Subcutaneous adipose tissue (tissue), 4 donors: Measurements from ENCODE around the gene NCK1. TPM values are rescaled to one million over a fixed set of nuclear protein-coding genes. Genes with fewer than 3 reads are reported as not detected.

Source experiments
- total RNA-seq, 4 donors: library from RNA; depleted of rRNA; stranded (reverse); fragments of >200 nt; gene quantifications; one replicate each; pipeline ENCODE4 v1.1.0, GENCODE V29; 2016
- TF ChIP-seq, protein P1 (sequence below): fragments of 450-650 bp; IDR thresholded peaks from one replicate; pipeline ENCODE4 v1.5.1; 2016; ENCODE audit warnings: low read depth, mild to moderate bottlenecking, control low read depth, antibody characterized with exemption, moderate library complexity

NCK1 gene
- total RNA-seq, 4 donors from 2014 or later = 62.2 to 97.5 (median 83.9) TPM

DNA sequence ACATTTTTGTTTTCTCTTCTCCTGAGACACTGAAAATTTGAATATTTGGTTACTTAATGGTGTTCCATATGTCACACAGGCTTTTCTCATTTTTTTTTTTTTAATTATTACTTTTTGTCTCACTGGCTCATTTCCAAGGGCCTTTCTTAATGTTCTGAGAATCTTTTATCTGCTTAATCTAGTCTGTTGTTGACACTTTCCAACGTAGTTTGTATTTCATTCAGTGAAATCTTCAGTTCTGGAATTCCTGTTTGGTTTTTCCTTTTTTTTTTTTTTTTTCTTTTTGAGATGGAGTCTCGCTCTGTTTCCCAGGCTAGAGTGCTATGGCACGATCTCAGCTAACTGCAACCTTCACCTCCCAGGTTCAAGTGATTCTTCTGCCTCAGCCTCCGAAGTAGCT lies 42.7 kb downstream of the NCK1 start:
- TF ChIP-seq, protein P1, sequence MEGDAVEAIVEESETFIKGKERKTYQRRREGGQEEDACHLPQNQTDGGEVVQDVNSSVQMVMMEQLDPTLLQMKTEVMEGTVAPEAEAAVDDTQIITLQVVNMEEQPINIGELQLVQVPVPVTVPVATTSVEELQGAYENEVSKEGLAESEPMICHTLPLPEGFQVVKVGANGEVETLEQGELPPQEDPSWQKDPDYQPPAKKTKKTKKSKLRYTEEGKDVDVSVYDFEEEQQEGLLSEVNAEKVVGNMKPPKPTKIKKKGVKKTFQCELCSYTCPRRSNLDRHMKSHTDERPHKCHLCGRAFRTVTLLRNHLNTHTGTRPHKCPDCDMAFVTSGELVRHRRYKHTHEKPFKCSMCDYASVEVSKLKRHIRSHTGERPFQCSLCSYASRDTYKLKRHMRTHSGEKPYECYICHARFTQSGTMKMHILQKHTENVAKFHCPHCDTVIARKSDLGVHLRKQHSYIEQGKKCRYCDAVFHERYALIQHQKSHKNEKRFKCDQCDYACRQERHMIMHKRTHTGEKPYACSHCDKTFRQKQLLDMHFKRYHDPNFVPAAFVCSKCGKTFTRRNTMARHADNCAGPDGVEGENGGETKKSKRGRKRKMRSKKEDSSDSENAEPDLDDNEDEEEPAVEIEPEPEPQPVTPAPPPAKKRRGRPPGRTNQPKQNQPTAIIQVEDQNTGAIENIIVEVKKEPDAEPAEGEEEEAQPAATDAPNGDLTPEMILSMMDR = no peak

DNA sequence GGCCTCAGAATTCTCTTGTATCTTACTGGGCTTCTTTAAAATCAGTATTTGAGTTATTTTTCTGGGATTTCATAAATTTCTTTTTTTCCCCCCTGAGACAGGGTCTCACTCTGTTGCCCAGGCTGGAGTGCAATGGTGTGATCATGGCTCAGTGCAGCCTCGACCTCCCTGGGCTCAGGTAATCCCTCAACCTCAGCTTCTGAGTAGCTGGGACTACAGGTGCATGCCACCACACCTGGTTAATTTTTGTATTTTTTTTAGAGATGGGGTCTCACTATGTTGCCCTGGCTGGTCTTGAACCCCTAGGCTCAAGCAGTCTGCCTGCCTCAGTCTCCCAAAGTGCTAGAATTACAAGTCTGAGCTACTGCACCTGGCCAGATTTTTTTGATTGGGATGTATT lies 43.5 kb downstream of the NCK1 start:
- TF ChIP-seq, protein P1 = no peak

DNA sequence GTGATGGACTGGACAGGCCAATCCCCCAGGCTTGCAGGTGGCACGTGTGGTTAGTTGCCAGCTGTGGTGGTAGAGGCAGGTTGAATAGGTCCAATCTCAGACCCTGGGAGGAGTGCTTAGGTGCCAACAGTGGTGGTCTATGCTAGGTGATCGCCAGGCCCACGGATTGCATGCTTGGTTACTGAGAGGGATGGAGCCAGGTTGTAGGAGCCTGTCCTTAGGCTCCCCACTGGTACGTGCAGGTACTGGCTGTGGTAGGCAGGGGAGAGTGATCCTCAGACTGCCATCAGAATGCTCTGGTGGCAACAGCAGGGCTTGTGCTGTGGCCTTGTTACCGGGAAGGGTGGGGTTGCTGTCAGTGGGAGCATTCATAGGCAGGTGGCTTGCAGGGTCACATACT lies 44.7 kb downstream of the NCK1 start:
- TF ChIP-seq, protein P1 = no peak

DNA sequence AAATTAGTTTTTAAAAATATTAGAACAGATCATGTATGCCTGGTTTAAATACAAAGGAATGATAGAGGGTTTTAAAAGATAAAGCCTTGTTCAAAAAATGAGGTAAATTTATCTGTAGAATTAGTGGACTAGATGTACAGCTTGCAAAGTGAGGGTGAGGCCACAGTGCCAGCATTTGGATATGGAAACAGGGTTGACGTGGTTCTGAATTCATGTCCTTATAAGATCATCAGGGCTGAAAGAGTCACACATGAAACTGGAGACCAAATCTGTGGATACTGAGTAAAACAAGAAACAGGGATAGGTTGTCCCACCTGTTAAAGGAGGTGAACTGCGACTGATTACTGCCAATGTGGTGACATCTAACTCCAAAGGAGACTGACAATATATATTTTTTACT lies 46.3 kb downstream of the NCK1 start:
- TF ChIP-seq, protein P1 = no peak

DNA sequence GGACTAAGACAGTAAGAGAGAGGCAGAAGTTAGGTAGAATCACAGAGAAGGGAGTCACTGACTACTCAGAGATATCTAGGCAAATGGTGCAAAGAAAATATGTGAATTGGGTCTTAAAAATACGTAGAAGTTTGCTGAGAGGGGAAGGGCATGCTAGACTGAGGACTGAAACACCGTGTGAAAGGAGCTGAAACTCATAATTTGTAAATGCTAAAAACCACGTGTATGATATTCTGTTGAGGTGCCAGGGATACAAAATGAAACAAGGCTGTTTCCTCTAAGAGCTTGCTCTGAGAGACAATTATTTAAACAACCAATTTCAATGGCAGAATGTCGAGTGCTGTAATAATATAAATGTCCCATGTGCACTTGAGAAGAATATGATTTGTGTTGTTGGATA lies 47.2 kb downstream of the NCK1 start:
- TF ChIP-seq, protein P1 = no peak

DNA sequence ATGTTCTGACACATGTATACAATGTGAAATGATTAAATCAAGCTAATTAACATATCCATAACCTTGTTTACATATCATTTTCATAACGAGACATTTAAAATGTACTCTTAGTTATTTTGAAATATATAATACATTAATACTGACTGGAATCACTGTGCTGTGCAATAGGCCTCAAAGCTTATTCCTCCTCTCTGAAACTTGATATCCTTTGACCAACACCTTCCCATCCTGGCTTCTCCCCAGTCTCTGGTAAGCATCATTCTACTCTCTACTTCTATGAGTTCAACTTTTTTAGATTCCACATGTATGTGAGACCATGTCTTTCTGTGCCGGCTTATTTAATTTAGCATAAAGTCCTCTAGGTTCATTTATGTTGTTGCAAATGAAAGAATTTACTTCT lies 48.7 kb downstream of the NCK1 start:
- TF ChIP-seq, protein P1 = no peak

DNA sequence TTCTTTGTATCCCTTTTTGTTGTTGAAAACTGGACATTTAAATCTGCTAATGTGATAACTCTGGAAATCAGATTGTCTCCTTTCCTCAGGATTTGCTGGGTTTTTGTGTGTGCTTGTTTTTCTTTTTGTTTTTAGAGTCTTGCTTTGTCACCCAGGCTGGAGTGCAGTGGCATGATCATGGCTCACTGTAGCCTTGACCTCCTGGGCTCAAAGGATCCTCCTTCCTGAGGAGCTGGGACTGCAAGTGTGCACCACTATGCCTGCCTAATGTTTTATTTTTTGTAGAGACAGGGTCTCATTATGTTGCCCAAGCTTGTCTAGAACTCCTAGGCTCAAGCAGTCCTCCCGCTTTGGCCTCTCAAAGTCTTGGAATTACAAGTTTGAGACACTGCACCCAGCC lies 51.2 kb downstream of the NCK1 start:
- TF ChIP-seq, protein P1 = no peak
